Activated CD4-positive, alpha-beta T cell treated with anti-CD3 and anti-CD28 coated beads for 48 hours (primary cell): ENCODE results near the gene DUS3L.

Source experiments
- DNase-seq: peaks from one replicate; pipeline ENCODE4 v3.0.0-alpha.2; 2020

The DUS3L gene

DNA sequence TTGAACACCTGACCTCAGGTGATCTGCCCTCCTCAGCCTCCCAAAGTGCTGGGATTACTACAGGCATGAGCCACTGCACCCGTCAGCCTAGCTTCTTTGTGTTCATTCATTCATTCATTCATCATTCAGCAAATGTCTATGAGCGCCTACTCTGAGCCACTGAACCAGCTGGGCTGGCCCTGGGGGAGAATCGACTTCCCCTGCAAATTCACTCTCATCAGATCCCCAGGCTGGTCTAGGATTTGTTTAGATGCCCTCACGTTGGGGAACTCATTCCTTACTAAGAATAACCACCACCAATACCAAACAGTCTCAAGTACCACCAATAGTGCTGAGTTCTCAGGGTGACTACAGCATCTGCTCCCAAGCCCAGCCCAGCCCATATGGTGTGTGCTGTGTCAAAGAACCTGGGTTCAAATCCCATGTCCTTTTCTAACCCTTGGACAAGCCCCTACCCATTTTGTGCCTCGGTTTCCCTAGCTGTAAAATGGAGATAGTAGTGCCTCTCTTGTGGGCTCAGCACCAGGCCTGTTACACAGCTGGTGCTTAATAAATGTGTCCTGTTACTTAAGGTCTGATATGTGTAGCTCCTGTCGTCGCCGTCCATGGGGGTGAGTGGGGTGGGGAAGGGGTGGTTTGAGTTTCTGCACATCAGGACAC lies 30.7 kb upstream of the DUS3L start:
- no peak for DNase-seq

DNA sequence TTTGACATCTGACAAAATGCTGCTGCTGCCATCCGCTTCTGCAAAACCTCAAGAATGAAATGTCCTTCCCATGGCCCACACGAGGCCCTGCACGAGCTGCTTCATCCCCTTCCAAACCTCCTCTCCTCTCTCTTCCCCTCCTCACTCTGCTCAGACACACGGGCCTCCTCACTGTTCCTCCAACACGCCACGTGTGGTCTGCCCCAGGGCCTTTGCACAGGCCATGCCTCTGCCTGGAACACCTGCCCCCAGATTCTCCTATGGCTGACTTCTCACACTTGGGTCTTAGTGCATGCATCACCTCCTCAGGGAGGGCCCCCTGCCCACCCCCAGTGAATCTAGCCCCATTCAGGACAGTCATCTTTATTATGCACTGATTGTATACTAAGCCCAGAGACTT lies 29.8 kb upstream of the DUS3L start:
- no peak for DNase-seq

DNA sequence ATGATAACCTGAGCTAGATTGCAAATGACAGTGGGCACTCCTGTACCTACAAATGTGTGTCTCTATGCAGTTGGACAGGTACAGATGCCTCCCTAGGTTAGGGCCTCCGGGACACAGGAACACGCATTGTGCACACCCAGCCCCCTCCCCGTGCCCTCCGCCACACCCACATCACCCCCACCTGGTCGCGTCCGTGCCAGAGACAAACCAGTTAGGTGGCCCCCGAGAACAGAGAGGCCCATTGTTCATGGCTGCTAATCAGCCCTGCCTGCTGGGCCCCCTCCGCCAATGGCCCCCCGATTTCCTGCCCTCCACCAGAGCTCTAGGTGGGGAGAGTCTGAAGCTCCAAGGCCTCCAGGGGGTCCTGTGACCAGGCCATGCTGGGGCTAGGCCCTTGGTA lies 27.6 kb upstream of the DUS3L start:
- DNase-seq: no peak

DNA sequence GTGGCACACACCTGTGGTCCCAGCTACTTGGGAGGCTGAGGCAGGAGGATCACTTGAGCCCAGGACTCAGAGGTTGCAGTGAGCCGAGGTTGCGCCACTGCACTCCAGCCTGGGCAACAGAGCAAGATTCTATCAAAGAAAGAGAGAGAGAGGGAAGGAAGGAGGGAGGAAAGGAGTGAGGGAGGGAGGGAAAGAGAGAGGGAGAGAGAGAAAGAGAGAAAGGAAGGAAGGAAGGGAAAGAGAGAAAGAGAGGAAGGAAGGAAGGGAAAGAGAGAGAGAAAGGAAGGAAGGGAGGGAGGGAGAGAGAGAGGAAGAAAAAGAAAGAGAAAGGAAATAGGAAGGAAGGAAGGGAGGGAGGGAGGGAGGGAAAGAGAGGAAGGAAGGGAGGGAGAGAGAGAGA lies 26.3 kb upstream of the DUS3L start:
- DNase-seq: no peak

DNA sequence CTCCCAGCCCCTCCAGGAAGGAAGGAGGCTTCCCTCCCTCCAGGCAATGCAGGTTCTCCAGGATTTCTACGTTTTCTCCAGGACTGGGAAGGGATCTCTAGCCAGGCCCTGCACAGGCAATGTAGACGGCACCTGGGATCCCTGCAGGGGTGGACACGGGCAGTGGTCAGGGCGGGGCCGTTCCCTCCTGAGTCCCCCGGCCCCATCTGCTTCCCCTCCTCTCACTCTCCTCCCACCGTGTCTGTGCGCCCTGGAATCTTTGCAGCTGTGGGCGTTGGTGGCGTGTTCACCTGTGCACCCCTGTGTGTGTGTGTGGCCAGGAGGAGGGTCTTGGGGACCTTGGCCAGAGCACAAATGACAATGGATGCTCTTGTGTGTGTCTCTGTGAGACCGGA lies 23.9 kb upstream of the DUS3L start:
- DNase-seq: no peak

DNA sequence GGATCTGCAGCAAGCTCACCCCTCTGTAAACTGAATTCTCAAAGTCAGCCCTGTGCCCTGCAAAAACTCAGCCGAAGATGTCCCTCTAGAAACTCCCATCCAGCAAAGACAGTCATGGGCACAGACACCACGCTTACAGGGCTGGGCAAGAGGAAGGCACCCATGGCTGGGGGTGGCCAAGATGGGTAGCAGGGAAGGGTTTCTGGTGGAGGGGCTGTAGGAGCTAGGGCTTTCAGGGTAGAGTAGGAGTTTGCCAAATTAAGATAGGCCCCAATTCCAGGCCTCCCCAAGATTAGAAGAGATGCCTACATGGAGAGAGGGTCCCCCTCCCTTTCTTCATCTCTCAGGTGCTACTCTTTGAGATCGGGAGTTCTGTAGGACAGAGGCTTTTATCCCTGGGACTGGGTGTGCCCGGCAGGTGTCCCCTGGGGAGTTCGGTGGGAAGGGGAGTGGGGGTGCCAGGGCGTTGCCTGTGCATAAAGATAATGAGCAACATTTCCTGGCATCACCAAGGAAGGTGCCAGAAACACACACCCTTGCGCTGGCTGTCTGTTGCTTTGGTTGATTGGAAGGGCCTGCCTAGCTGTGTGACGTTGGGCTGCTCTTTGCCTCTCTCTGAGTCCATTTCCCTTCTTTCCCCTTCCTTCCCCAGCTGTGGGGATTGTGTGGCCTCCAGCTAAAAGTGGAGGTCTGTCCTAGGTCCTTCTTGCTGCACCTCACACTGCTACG lies 23.3 kb upstream of the DUS3L start:
- no peak for DNase-seq

DNA sequence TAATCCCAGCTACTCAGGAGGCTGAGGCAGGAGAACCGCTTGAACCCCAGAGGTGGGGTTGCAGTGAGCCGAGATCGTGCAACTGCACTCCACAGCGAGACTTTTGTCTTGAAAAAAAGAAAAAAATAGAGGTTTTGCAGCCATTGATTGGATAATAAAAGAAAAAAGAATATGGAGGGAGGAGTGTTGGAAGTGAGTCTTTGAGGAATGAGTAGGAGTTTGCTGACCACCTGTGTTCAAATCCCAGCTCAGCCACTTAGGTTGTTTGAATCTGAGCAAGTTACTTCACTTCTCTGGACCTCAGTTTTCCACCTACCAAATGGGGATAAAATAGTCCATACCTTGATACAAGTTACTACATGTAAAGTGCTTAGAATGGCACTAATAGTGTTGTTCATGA lies 20.2 kb upstream of the DUS3L start:
- no peak for DNase-seq

DNA sequence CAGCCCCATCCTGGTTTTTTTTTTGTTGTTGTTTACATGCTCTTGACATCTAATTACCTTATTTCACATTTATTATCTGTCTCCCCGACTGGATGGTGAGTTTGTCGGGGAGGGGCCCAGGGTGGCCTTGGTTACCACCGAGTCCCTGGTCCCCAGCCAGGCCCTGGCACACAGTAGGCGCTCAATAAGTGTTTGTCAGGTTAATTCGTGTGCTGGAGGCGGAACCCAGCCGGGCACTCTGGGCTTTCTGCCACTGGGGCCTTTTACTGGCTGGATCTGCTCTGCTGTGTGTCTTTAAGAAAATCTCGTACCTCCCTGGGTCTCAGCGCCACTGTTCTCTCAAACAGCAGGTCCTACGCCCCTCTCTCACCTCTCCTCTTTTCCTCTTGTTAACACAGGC lies 18.5 kb upstream of the DUS3L start:
- no peak for DNase-seq

DNA sequence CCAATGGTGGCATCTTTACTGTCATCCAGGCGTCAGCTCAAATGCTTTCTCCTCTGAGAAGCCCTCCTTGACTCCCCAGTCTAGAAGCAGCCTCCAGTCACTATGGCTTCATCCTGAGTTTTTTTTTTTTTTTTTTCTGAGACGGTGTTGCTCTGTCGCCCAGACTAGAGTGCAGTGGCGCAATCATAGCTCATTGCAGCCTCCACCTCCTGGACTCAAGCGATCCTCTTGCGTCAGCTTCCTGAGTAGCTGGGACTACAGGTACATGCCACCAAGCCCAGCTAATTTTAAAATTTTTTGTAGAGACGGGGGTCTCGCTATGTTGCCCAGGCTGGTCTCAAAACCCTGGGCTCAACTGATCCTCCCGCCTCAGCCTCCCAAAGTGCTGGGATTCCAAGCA lies 18.1 kb upstream of the DUS3L start:
- no peak for DNase-seq

DNA sequence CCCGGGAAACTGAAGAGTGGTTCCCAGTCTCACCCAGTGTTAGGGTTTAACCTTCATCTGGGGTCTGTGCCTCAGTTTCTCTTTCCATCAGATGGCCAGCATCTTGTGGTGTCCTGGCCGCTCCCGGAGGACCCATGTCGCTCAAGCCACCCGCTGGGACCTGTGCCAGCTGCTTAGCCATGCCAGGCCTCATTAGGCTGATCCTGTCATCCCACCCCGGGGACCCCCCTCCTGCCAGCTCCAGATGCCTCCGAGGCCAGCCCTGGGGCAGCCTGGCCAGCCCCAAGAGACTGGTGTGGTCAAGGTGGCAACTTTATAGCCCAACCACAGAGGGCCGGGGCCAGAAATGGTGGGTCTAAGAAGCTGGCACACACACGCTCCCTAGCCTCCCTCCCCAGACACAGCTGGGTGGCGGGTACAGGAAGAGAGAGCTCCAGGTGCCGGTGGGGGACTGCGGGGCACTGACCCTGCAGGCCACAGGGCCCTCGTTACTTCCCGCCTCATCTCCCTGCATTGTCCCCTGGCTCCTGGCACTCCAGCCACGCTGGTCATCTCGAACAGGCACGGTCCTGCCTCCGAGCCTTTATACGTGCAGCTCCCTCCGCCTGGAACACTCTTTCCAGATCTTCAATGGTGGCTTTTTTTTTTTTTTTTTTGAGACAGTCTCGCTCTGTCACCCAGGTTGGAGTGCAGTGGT lies 17.3 kb upstream of the DUS3L start:
- no peak for DNase-seq

DNA sequence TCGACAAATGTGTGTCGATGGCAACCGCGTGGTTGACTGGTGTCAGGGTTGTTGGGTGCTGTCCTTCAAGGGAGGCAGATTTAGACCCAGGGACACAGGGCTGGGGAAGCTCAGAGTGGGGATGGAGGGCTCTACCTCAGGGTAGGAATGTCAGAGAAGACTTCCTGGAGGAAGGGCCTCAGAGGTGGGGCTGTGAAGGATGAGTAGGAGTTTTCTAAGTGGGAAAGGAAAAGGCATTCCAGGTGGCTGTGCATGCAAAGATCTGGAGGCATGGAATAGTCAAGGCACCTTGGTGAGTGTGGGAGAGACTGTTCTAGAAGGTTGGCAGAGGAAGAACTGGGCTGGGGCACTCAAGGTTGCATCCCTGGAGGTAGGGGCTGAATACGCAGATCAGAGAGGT lies 15.9 kb upstream of the DUS3L start:
- no peak for DNase-seq

DNA sequence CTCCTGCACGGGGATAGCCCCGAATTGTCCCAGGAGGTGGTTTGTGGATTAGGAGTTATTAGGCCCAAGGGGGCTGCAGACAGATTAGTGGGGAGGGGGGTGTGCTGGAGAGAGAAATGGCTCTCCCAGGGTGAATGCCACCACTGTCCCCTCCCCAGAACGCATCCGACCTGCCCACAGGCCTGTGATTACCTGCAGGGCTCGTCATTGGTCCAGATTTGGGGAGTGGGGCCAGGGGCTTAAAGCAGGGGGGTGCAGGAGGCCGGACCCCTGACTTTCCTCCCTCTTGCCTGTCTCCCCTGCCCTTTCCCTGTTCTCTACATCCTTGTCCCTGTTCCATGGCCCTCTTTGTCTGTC lies 15.1 kb upstream of the DUS3L start:
- DNase-seq: no peak

DNA sequence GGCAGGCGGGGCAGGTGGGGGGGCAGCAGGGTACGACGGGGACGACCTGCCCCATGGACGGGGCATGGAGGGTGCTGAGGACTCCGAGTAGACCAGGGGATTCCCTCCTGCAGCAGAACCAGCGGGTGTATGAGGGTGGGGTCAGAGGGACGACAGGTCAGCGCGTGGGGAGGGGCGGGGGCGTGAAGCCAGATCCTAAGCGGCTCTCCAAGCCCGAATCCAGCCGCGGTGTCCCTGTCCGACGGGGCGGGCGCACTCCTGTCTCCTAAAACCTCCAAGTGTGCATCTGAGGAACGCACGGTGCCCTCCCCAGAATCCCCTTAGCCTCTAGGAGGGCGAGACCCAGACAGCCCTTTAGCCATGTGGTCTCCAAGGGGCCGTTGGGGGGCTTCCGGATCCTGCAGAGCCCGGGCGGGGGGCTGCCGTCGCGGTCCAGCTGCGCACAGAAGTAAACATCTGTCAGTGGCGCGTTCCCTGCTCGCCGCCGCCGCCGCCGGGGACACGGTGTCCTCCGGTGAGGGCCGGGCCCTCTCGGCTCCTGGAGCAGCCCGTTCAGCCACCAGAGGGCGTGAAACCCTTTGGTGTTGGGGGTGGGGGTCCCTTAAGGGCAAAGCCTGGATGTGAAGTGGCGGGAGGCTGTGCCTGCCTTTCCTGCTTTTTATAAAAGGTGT lies 14.6 kb upstream of the DUS3L start:
- DNase-seq: peak; percentile 76

DNA sequence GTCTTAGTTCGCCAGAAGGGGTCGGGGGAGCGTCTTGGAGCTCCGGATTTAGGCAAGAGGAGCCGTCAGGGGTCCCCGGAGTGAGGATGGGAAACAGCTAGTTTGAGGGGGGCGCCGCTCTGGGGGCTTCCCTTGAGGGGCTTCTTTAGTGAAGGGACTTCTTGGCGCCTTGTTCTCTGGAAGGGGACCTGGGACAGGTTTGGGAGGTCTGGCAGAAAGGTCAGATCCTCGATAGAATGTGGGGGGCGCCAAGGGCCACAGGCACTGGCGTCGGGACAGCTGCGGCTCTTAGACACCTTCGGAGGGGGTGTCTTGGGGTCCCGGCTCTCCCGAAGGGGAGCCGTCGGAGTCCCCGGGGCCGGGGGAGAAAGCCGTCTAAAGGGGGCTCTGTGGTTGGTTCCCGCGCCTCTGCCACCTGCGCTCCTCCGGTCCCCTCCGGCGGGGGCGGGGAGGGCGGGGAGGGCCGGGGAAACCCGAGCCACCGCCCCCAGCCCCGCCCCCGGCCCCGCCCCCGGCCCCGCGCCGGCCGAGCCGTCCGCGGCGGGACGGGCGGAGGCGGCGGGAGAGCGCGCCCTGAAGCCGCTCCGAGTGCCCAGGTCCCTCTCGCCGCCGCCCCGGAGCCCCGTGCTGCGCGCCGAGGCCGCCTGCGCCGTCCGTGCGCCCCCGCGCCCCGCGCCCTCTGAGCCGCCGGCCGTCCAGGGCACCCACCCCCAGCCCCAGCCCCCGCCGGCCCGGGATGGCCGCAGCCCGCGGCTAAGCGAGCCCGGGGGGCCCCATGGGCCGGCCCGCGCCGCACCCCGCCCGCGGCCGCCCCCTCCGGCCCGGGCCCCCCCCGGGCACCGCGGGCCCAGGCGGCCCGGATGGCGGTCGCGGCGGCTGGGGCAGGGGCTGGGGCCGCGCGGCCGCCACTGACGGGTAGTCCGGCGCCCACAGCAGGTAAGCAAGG lies 13.8 kb upstream of the DUS3L start, which contains the start of gene NRTN:
Gene NRTN (plus strand): TSS at position 552 of the 946 bp plus-strand sequence. CDS start 19,099 bp downstream, outside the sequence.
- DNase-seq: peak; percentile 44

DNA sequence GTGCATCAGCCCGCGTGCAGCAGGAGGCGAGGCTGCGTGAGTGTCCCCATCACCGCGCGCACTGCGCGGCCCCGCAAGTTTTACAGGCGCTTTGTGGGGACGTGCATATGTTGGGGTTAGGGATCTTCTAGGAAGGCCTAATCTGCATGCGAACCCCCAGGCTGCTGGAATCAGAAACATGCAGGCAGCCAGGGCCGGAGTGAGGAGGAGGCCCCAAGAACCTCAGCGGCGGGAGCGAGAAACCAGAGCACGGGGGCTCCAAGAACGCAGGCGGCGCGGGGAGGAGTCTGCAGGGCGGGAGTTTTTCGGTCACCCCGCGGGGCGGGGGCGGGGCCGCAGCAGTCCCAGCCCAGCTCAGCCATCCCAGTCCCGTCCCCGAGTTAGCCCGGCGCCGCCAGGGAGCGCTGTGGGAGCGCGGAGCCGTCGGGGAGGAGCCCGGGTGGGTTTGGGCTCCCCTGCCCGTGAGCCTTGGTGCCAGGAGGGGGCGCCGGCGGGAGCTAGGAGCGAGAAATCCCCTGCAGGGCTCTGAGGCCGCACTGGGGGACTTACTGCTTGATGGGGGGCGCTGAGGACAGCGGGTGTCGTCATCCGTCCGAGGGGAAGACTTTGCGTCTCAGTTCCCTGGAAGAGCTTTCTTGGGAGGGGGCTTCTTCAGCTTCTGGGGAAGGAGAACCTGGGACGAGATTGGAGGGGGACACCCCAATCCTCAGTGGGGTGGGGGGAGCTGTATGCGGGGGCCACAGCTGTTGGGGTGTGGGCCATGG lies 13.0 kb upstream of the DUS3L start:
- peak; percentile 97 for DNase-seq

DNA sequence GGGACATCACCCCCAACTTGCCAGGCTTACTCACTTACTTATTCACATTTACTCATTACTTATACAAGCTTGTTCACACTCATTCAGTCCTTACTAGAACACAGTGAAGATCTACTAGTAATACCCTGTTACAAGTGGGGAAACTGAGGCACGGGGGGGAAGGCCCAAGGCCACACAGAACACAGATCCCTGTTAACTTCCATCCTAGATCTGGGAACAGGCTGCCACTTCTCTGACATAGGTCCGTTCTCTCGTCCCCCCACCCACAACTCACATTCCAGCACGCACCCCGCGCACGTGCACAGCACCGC lies 12.4 kb upstream of the DUS3L start:
- no peak for DNase-seq

DNA sequence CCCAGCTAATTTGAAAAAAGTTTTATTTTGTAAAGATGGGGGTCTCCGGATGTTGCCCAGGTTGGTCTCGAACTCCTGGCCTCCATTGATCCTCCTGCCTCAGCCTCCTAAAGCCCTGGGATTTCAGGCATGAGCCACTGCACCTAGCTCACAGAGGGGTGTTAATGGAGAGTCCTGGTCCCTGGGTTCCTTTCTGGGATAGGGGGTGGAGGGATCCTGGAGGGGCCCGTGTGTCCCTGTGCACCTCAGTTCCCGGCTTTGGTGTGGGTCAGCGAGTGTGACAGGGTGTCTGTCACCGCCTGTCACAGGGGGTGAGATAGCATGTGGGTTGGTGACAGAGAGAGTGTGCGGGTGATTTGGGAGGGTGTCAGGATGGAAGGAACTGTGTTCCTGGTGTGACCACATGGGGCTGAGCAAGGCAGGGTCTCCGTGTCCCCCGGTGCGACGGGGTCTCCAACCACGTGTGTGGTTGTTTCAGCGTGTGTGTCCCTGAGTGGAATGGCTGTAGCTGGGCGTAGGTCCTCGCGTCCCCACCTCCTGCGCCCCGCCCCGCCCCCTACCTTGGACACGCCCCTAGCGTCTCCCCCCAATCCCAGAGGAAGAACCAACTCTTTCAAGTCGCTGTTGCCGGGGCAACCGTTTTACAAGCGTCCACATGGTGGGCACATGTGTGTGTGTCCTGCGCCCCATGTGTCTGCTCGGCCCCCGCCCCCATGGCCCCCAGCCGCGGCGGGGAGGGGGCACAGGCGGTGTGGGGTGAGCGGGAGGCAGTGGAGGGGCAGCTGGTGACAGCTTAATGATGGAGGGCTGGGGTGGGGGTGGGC lies 11.0 kb upstream of the DUS3L start:
- DNase-seq: no peak

DNA sequence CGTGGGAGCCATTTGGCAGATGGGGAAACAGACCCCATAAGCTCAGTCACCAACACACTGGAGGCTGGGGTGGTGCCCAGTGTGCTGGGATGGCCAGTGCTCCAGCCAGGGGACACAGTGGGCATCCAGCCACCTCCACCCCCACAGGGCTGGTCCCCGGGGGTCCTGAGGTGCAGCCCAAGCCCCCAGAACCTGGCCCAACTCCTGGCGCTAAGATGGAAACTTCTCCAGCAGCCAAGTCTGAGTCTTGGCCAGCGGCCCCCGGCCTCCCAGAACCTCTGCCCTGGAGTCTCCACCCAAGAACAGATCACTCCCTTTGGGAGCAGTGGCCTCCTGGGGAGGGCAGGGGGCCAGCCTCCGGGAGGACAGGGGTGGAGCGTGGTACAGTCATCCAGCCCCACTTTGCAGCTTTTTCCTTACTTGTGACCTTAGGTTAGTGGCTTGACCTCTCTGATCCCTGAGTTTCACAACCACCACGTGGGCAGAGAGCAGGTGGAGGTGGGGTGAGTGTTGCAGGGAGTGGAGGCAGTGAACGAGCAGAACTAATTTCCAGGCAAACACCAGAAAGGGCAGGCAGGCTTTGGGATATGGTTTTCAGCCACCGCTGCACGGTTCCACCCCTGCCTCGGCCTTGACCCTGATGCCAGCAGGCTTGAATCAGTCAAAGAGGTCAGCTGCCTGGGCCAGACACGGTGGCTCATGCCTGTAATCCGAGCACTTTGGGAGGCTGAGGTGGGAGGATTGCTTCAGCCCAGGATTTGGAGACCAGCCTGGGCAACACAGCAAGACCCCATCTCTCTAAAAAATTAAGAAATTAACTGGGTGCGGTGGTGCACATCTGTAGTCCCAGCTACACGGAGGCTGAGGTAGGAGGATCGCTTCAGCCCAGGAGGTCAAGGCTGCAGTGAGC lies 9.7 kb upstream of the DUS3L start:
- no peak for DNase-seq
